ENCODE data around the gene PPP1R1A.
A peak's percentile ranks its signal among the peaks of the same experiment; 100 is the strongest.

PPP1R1A gene

DNA sequence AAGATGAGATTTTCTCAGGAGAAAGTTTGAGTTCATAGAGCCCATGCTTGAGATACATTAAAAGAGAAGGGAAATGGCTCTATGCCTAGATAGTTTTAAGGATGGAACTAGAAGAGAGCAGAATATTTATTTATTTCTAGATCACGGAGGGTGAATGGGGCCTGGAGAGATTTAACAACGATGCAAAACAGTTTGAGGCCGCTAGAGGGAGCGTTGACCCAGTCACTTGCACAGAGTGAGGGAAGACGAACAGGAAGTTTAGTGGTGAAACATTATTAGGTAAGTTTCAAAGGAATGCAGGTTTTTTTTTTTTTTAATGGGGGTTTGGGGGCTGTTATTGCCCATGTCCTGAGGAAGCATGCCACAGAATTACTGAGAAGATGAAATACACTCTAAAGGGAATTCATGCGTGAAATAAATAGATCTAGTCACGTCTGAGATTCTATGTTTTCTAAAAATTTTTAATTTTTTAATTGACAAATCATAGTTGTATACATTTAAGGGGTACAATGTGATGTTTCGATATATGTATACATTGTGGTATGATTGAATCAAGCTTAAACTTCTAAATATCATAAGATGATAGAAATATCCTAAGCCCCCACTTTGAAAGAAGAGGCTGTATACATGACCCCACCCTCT, 14.8 kb upstream of the PPP1R1A start:
- DNase-seq (ENCODE audit: low read depth) = no peak

DNA sequence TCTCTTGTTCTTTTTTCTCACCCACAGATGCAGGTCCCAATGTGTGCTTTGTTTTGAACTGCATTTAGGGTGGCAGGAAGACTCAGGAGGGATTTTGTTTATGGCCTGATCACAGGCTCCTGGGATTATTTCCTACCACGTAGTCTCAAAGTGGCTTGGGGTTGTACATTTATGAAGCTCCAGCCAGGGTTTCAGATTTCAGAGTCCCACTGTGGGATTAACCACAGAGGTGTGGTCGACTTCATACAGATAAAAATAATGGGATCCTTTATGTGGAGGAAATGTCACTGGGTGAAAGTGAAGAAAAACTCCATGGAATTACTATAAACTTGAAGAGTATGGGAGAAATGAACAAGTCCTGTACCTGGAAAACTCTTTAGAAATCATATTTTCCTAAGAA, 14.2 kb upstream of the PPP1R1A start:
- DNase-seq (ENCODE audit: low read depth) = no peak

DNA sequence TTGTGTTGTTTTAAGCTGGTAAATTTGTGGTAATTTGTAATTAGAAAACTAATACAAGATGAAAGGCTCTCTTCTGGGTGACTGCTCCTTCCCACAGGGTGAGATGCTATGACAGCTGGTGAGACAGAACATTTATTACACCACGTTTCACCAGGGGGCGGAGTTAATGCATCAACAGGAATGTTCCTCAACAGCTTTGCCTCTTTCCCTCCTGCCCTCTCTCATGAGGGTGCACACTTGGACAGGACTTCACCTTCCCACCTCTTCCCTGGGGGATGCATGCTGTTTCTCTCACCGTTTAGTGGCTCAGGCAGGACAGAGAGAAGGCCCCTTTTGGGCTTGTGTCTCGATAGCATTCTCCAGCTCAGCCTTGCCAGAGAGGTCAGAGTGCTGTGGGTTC, 13.4 kb upstream of the PPP1R1A start:
- DNase-seq (ENCODE audit: low read depth) = no peak

DNA sequence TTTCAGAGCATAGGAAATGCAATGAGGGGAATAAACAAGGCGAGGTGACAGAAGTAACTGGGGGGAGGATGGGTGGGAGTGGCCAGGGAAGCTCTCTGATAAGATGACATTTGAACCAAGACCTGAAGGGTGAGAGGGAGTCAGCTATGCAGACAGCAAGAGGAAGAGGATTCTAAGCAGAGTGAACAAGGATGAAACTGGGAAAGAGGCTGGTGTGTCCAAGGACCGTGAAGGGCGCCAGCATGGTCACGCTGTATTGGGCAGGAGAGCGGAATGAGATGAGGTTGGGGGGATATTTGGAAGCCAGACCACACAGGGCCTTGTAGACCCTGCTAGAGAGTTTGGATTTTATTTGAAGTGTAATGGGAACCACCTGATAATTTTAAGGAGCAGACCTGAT, 10.5 kb upstream of the PPP1R1A start:
- no peak for DNase-seq (ENCODE audit: low read depth)

DNA sequence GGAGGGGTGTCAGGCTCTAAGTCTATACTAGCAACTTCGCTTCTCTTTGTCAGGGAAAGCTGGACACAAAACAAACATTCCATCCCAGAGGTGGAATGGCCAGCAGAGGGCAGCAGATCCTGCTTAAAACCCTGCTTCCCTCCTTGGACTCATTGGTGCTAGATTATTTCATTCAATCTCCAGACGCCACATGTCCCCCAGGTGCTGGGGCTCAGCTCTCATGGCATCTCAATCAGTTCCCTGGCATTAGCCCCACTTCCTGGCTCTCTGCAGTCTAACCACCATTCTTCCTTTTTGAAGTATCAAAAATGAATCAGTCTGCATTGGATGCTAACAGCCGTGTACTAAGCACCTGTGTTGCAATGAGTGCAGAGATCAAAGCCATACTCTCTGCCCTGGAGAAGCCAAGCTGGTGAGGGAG, 8.1 kb upstream of the PPP1R1A start:
- DNase-seq (ENCODE audit: low read depth) = peak; percentile 6

DNA sequence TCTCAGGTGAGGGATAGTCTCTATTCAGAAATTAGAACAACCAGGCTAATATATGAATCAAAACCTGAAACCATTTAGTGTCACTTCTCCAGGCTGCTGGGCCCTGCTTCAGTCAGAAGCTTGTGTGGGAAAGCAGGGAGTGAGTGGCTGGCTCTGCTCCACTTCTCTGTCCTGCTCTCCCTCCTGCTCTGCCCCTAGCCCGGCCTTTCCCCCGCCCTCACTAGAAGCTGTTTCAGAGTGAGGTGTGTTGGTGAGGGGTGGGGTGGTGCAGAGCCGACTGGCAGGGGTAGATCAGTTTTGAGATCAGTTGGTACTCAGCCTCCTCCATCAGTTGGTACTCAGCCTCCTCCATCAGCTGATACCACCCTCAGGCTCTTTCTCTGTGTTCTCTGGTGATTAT, 7.0 kb upstream of the PPP1R1A start:
- no peak for DNase-seq (ENCODE audit: low read depth)

DNA sequence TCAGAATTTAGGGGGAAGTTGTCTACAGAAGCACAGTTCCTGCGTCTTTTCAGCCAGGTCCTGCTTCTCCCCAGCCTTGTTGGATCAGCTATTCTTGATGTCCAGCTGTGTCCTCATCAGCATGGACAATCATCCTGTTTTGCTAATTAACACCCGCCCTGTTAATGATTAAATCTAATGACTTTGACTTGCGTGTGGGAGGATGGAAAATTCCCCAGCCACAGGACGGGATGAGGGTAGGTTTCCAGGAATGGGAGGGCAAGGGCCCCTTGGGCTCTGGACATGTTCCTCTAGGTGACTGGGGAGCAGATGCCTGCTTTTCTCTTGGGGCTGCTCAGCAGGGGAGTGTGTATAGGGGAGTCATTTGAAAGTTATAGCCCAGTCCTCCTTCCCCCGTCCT, 5.3 kb upstream of the PPP1R1A start:
- DNase-seq (ENCODE audit: low read depth) = no peak

DNA sequence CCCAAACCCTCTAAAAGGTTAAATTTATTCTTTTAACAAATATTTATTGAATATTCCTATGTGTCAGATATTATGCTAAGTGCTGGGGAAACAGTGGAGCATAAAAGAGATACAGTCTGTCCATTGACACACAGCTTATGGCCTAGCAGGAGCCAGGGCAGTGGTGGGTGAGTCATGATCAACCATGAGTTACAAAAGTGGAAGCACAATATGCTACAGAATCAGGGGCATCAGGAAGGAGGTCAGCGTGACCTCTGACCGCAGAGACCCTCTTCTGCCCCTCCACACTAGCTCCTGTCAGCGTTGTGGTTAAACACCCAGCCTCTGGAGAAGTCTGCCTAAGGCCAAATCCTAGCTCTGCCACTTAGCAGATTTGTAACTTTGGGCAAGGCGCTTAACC, 4.7 kb upstream of the PPP1R1A start:
- DNase-seq (ENCODE audit: low read depth) = no peak

DNA sequence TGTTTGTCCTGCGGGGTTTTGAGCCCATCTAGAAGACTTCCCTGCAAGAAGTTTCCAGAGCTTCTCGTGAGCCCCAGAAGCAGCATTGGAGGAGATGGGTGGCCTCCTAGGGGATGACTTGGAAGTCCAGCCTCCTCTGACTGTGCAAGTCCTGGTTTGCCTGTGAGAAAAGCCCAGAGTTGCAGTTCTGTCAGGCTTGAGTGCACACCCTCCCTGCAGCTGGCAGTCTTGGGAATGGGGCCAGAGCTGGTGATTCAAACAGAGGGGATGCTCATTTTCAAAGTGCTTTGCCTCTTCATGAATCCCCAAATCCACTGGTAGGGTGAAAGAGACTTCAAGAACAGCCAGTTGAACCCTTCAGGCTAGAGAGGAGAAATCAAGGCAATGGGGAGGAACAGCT, 3.9 kb upstream of the PPP1R1A start:
- no peak for DNase-seq (ENCODE audit: low read depth)

DNA sequence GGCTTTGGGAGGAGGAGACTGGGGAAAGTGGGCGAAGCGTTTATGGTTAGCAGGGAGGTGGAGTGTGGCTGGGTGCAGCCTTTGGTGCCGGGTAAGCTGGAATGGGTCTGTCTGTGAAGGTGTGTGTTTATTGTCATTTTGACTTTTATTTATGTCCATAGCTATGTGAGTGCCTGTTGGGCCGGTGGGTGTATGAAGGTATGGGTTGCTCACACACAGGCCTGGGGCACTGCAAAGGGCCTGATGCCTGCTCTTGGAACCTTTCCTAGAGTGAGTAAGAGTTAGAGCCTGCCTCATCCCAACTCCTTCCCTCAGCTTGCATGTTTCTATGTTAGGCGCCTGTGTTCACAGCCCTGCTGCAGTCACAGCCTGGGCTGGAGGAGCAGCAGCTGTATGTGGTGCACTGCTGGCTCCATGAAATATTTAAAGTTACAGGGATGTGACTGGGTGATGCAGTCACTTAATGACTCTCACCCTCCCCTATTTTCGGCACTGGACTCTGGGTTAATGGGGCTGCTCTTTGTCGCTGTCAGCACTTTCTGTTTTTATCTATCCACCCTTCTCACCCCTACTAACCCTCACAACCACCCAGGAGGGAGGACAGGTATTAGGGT, 2.6 kb upstream of the PPP1R1A start:
- DNase-seq (ENCODE audit: low read depth) = no peak

DNA sequence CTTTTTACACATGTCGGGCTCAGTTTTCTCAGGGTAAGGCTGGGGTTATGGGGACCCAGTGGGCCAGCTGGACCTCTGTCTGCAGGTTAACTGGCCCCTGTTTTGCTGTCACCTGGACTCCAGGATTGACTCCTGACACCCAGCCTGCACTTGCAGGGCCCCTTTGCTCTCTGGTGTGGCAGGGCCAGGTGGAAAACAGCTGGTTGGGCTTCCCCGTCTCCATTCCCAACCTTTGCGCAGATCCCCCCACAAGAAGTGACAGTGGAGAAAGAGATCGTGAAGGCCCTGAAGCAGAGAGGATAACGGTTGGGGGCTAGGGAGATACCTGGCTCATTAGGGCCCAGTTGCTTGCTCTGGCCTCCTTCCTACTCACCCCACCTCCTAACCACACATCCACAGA, 1.5 kb upstream of the PPP1R1A start:
- DNase-seq (ENCODE audit: low read depth) = no peak

DNA sequence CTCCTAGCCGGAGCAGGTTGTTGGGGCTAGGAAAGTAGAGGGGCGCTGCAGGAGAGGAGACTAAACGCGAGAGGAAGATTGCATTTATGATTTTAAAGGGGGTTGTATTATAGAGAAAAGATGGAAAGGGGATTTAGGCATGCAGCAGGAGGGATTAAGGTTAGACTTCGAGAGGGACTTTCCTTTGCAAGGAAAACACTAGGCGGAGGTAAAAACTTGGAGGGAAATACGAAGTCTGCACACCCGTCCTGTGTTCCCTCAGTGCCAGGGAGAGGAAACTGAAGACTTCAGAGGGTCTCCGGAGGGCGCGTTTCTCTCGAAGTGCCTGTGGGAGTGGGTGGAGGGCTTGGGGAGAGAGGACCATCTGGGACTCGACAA, 420 bp upstream of the PPP1R1A start:
- DNase-seq (ENCODE audit: low read depth) = no peak

DNA sequence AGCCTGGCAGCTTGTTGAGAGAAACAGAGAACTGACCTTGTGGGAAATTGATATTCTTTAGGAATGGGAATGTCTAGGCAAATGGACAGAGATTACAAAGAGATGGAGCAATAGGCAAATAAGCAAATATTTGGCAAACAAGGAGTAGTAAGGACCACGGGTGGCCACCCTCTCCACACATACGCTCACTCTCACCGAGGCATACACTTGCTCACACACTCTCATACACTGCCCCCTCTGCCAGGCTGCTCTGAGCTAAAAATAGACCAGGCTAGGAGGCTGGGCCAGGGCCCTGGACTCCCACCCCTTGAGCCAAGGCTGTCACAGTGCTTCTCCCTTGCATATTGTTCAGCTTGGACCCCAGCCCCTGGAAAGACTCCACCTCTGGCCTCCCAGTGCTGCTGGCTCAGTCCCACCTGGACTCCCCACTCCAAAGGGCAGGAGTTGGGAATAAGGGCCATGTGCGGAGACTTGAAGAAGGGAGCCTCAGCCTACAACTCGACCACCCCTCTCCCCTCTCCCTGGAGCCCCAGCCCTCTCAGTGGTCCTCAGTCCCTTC, 1.1 kb downstream of the PPP1R1A start:
- no peak for DNase-seq (ENCODE audit: low read depth)

DNA sequence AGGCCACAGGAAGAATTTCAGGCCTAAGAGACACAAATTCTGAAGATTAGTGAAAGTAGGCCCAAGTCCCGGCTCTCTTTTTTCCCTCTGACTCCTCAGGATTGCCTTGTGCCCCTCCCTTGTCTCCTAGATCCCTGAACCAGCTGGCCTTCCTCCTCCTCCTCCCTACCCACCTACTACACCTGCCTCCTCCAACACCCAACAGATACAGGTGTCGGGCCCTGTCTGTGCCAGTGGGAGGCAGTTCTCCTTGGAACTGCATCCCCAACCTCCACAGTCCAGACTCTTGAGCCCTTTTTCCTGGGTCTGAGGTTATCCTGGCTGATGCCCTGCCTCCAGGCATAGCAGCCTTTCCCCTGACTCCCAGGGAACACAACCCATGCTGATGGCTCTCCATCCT, 1.8 kb downstream of the PPP1R1A start:
- no peak for DNase-seq (ENCODE audit: low read depth)

DNA sequence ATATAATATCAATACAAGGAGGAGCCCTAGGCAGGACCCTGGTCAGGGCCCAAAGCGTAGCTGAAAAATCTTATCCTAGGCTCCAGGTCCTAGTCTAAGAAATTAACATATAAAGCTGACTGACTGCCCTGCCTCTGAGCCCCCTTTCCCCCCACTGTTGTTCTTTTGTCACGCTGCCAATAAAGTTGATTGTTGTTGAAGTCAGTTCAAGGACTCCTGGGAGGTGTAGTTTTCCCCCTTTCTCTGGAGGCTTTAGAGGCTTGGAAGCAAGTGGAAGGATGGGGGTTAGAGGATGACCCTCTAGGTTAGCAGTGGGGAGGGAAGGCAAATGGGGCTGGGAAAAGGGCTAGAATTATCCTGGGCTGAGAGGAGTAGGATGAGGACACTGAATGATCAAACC, 3.2 kb downstream of the PPP1R1A start:
- no peak for DNase-seq (ENCODE audit: low read depth)

DNA sequence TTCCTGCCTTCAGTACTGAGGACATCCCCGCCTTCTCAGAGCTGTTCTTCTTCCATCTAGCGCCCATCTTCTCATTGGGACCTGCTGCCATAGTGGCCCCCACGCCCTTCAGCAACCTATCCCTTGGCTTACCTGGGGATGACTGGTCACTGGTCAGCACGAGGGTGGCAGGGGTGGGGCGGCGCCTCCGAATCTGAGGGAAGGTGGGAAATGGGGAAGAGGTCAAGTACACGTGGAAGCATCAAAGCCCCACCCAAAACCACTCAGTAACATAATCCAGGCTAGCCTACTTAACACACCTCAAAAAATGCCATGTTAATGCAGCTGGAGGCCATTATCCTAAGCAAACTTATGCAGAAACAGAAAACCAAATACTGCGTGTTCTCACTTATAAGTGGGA, 4.3 kb downstream of the PPP1R1A start:
- no peak for DNase-seq (ENCODE audit: low read depth)

DNA sequence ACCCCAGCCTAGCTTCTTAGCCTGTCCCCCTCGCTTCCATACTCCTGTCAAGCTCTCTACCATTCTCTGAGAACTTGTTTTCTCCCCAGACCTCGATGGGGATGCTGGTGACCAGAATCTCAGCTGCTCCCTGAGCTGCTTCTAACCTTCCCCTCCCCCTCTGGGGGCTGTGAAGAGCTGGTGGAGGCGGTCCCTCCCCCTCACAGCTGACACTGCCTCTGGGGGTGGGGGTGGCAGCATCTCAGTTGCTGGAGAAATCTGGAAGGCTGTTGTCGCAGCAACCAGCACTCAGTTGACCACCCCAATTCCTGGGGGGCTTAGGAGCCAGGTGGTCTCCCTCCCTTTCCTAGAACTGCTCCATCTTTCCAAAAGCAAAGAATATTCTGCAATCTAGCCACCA, 4.7 kb downstream of the PPP1R1A start:
- no peak for DNase-seq (ENCODE audit: low read depth)

DNA sequence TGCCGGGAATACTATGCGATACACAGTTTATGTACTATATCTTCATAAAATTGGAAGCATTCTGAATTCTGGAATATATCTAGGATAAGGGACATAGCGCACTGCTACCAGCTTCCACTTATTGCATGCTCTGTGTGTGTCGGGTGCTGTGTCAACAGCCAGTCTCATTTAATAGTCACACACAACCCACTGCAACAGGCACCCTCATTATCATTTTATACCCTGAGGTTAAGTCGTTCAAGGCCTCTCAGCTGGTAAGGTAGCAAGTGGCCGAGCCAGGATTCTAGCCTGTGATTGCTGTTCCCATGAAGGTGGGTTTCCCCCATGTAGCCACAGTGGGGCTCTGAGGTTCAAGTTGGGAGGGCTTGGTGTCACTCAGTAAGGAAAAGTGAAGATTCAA, 7.0 kb downstream of the PPP1R1A start:
- no peak for DNase-seq (ENCODE audit: low read depth)

DNA sequence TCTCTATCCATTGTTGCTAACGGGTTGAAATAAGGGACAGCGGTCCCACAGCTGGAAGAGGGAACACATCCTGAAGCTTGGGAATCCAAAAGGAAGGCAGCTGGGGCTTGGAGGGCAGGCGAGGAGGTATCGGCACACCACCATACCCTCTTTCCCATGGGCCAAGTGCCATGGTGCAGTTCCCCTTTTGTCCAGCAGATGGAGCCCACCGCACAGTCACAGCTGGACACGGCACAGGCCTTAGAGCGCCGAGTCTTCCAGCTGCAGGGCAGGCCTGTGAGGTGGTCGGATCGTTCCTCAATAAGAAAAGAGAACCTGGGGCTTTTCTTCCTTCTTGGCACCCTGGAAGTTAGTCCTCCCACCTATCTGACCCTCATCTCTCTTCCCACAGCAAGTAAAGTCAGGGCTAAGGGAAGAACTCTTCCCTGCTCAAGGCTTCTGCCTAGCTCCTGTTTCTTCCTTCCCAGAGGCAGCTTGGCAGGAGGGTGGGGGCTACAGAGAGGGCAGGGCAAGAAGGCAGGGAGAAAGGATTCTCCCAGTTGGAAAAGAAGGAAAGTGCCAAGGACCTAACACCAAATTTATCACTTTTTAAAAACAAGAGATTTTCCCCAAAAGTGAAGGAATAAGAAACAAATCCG, 8.6 kb downstream of the PPP1R1A start:
- peak; percentile 79 for DNase-seq (ENCODE audit: low read depth)

DNA sequence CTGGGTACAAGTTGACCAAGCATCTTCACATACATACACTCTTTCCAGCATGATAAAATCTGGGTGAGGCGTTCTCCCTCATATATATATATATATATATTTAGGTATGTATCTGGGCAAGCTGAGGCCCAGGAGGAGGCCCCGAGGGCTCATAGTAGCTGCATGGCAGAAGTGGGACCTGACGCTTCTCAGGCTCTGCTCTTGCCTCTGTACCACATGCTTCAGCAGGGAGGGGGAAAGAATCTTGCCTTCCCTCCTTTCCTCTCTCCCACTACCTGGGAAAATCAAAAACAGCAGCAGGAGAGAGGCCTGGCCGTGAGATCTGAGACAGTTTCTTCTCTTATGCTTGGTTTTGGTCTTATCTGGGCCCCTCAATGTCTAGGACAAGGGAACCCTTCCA, 9.2 kb downstream of the PPP1R1A start:
- DNase-seq (ENCODE audit: low read depth) = no peak

DNA sequence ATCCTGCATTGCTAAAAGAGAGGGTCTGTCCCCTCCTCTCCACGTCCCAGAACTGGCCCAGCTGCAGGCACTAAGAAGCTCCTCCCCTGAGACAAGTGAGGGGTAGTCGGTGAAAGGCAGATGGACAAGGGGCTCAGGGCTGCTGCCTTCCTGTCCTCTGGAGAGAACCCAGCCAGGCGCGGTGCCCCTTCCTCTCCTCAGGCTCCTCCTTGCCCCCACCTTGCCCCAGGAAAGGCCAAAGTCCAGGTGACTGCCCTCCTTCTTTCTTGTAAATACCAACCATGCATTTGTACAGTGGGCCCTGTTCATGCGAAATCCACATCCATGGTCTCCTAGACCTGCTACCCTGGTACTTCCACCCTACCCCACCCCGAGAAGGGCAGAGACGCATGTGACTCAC, 9.7 kb downstream of the PPP1R1A start:
- DNase-seq (ENCODE audit: low read depth) = no peak

DNA sequence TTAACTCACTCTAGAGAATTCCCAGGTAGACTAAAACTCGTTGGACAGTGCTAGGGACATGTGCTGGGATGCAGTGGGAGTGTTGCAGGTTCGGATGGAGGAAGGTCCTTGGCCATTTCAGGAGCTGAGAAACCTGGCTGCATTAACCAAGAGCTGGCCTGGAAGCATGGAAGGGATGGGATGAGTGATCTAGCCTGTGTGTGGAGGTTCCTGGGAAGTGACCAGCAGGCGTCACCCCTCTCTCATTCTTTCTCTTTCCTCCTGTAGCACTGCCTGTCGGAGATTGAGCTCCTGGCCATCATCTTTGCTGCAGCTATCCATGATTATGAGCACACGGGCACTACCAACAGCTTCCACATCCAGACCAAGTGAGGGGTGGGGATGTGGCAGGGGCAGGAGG, 15.6 kb downstream of the PPP1R1A start:
- DNase-seq (ENCODE audit: low read depth) = no peak

Data from stimulated activated CD8-positive, alpha-beta memory T cell treated with anti-CD3 and anti-CD28 coated beads, Interleukin-15, amount 100 ng/mL, for 24 hours (primary cell).